ENCODE measurements around the gene CDH3.

GRCh38 chr16:68736561-68736960 lies 91.5 kb downstream of the CDH3 start:
- TF ChIP-seq CTCF (conservative IDR thresholded peaks at IDR 0.05 in 1 of 2, IDR thresholded peaks at IDR 0.05 in 1 of 2; ENCODE audit: low read depth in 1 of 2, low read length in 2 of 2) (no peak), EZH2 (IDR thresholded peaks at IDR 0.05; ENCODE audit: low read length, missing control alignments) (no peak)
